Measurements from ENCODE around the gene IQGAP2.

Gene IQGAP2

DNA sequence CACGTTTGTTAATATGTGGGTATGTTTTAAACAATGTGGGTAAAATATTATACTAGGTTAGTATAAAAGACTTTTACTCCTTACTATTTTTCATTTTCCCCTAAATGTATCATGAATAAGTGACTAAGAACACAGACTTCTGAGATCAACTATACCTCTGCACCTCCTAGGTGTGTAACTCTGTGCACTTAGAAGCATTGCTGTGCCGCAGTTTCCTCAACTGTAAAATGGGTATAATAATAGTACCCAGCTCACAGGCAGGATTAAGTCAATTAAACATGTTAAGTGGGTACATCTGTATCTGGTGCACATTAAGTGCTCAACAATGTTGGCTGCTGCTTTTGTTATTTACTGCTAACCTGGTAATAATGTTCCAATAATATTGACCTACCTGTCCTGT lies 291.2 kb downstream of the IQGAP2 start:
- no peak for DNase-seq

DNA sequence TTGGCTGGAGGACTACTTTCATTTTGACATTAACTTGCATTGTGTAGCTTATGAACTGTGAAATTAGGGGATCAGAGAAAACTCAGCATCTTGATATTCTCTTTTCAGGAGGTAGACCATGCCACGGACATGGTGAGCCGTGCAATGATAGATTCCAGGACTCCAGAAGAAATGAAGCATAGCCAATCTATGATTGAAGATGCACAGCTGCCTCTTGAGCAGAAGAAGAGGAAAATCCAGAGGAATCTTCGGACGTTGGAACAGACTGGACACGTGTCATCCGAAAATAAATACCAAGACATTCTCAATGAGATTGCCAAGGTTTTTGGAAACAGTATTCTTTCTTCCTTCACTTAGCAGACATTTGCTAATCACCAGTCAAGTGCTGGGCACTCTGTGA lies 292.3 kb downstream of the IQGAP2 start:
- DNase-seq = no peak

DNA sequence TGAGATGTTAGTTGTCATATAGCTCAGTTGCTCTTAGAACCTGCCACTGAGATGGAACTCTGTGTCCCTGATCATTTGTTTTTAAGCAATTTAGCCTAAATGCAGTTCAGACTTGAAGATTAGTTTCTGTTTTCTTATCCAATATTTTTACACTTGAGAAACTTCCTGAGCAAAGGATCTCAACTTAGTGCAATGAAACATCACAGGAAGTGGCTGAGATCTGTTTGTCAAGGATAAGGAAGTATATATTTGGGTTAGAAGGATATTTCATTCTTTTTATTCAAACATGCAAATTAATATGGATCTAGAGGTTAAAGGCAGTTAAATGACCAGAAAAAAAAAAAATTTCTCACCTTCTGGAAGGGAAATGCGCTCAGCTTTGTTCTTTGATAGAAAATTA lies 293.2 kb downstream of the IQGAP2 start:
- DNase-seq = no peak

DNA sequence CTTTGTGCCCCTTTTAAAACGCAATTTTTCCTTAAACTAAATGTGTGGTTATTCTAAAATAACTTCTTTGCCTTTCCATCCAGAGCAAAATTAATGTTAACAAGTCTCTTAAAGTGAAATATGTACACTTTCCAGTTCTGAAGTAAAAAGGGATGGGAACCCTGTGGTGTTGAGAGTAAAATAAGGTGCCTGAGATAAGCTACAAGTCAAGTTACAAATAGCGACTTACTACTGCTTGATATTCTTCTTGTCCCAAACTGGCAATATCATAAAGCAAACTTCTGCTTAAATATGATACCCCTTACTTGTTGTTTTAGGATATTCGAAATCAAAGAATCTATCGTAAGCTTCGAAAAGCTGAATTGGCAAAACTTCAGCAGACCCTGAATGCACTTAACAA lies 294.6 kb downstream of the IQGAP2 start:
- DNase-seq = no peak

- no peak for DNase-seq
Measured at GRCh38 chr5:76700571-76700970, 297.5 kb downstream of the IQGAP2 start.

GRCh38 chr5:76701298-76701697 lies 298.2 kb downstream of the IQGAP2 start:
- DNase-seq = no peak

DNA sequence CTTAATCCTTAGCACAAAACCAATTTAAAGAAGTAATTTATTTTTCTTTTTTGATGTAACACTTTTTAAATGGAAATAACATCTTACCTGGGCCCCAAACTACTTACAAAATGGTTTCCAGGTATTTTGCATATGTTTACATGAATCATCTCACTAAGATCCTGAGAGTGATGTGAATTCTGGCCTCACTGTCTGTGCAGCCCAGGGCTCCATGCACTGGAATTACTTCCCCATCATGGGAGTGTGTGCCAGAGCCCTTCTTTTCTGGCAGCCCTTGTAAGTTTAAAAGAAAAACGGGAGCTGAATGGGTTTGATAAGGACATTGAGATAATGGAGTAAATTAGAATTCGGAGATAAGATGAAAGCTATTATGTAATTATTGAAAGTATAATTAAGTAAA lies 300.6 kb downstream of the IQGAP2 start:
- no peak for DNase-seq

GRCh38 chr5:76704131-76704663 lies 301.1 kb downstream of the IQGAP2 start:
- no peak for DNase-seq

GRCh38 chr5:76705574-76705973 lies 302.5 kb downstream of the IQGAP2 start:
- no peak for DNase-seq

- DNase-seq = no peak
Measured at GRCh38 chr5:76709762-76710161, 306.7 kb downstream of the IQGAP2 start.

GRCh38 chr5:76710991-76711390 lies 307.9 kb downstream of the IQGAP2 start:
- no peak for DNase-seq

DNA sequence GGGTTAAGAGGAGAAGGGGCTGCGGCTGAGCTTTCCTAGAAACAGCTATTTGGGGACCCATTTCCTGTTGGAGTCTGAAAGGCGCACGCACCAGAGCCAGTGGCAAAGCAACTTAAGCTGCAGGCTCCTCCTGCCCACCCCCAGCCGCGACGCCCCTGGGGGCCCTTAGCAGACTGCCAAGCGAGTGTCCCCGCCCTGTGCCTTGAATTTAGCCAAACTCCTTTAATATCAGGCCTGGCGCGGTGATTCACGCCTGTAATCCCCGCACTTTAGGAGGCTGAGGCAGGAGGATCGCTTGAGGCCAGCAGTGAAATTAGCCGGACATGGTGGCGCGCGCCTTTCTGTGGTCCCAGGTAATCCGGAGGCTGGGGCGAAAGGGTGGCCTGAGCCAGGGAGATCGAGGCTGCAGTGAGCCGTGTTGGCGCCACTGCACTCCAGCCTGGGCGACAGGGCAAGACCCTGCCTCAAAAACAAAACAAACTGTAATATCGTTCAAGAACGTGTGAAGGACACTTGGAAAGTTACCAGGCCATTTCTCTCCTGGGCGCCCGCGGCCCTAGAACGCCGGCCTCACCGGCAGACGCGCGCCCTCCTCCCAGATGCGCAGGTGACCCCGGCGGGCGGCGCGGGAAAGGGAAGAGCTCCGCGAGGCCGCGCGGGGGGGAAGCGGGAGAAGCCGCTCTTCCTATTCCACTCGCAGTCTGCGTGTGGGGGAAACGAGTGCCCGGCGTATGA lies 311.8 kb downstream of the IQGAP2 start:
- DNase-seq = no peak

DNA sequence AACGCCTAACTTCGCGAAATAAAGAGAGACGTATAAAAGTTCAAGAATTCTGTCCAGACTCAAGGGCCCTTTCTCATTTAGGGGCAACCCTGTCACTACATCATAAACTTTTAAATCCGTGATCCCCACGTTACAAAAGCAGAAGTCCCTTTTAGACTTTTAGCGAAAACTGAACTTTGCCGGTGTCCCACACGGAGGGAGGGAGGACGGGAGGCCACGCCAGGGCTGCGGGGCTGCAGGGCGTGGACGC lies 312.3 kb downstream of the IQGAP2 start:
- no peak for DNase-seq

DNA sequence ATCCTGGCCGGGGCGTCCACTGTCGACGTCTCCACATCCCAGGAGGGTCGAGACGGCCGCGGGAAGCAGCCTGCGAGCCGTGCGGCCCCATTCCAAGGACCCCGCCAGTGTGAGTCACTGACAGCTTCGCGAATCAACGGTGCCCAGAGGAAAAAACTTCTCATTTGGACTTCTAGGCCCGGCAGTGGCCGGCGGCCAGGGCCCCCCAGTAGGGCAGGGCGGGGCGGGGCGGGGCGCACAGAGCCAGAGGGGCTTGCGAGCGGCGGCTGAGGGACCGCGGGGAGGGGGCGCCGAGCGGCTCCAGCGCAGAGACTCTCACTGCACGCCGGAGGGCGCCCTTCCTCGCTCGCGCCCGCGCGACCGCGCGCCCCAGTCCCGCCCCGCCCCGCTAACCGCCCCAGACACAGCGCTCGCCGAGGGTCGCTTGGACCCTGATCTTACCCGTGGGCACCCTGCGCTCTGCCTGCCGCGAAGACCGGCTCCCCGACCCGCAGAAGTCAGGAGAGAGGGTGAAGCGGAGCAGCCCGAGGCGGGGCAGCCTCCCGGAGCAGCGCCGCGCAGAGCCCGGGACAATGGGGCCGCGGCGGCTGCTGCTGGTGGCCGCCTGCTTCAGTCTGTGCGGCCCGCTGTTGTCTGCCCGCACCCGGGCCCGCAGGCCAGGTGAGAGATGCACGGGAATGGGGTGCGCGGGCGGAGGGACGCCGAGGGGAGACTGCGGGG lies 312.8 kb downstream of the IQGAP2 start, which contains the start of gene F2R:
Gene F2R (plus strand): TSS at position 391 of the 720 bp plus-strand sequence. CDS start 182 bp downstream, at position 573.
- DNase-seq = no peak

DNA sequence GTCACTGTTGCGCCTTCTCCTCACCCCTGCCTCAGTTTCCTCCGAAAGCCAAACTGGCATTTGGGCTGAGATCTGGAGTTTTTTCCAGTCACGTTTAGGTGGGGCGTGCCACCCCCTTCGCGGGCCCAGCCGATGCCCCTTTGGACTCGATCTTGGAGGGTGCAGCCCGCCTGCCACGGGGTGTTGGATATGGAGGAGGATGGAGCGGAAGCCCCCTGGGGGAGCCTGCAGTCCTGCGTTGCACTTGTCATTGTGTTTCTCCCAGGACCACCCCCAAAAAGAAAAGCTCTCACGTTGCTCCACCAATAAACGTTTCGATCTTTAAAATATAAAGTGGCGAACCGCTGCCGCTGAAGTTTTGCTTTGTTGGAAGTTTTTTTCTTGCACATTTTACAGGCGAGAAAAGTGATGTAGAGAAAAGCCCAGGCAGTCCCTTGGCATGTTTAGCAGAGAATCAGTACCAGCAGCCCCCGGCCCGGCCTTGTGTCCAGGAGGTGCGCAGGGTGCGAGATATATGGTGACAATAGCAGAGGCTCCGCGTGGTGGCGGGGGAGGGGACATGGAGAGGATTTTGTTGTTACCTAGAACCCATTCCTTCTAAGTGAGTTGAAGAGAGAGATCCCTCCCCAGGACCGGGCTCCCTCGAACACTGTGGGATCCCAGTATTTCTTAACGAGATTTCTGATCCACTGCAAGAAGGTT lies 313.5 kb downstream of the IQGAP2 start:
- DNase-seq = no peak

DNA sequence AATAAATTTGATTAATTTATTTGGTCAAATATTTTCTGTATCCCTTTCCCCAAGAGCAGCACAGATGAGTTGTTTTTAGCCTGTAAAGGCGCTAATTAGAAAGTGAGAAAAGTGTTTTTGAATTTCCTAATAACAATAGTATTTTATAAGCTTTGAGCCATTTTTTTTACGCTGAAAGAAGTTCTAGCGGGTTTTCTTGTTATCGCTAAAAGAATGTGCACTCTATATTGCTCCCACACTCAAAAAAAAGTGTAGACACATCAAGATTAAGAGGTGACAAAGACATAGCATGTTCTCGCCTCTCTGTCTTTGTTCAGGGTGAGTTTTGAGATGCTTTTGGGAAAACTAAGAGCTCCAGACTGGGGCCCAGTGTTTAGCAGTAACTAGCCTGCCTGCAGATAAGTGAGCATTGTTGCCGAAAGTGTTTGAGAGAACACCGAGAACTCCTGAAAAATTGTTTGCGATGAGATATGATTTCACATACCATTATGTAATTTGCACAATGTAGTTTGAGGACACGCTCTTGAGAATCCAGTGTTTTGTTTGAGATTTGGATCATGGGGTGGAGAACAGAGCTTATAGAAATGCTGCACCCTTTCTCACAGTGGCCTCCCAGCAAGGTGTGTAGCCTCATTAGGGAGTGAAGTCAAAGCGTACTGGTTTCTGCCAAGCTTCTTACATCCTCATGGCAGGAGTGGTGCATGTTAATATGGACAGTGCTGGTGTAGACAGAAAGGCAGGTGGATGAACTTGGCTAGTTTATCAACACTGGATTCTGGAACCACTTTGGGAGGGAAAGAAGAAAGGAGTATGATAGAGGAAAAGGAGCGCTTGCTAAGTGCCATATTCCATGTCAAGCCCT lies 314.4 kb downstream of the IQGAP2 start:
- DNase-seq = no peak

DNA sequence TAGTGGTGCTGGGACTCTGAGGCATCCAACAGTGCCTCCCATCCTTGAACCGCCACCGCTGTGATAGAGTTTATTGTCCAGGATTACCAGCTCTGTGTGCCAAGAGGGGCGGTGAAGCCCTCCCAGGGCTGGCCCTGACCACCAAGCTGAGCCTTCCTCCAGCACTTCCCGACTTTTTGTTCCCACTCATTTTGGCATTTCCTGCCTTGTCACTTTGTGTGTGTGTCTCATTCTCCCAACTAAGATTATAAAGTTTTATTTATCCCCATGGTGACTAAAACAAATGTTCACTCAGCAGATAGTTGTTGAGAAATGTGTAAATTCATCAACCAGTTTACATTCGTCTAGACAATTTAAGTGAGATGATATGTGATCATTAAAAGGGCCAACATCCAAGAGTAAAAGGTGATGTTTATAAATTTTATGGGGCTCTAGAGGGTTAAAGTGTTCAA lies 315.3 kb downstream of the IQGAP2 start:
- no peak for DNase-seq

GRCh38 chr5:76718880-76719279 lies 315.8 kb downstream of the IQGAP2 start:
- no peak for DNase-seq

GRCh38 chr5:76720988-76721569 lies 318.0 kb downstream of the IQGAP2 start:
- DNase-seq = no peak

GRCh38 chr5:76723266-76723665 lies 320.2 kb downstream of the IQGAP2 start:
- no peak for DNase-seq

- no peak for DNase-seq
Measured at GRCh38 chr5:76723906-76724305, 320.8 kb downstream of the IQGAP2 start.

GRCh38 chr5:76724871-76725270 lies 321.8 kb downstream of the IQGAP2 start:
- DNase-seq = no peak

Measured in NCI-H2029 treated with DMSO at 0.1 percent for 48 hours (cell line).